ACC112 (cell line): ENCODE measurements around the gene TPD52L1.

Source experiments
- H2AFZ ChIP-seq: fragments of 200-600 bp; sonication (generic); one replicate; pipeline ENCODE4 v1.6.0; 2017; ENCODE audit warnings: antibody characterized with exemption, low read length; ENCODE audit not compliant: unreplicated experiment
- H3K27ac ChIP-seq: fragments of 200-600 bp; sonication (generic); 2 replicates; pipeline ENCODE4 v1.5.1; 2014; ENCODE audit warnings: low read depth, mild to moderate bottlenecking, antibody characterized with exemption, low read length, moderate library complexity
- H3K27me3 ChIP-seq: fragments of 200-600 bp; sonication (generic); 2 replicates; pipeline ENCODE4 v1.6.1; 2014; ENCODE audit warnings: mild to moderate bottlenecking, antibody characterized with exemption, low read length, moderate library complexity, mixed read lengths; ENCODE audit not compliant: insufficient read depth
- H3K36me3 ChIP-seq: fragments of 200-600 bp; sonication (generic); 2 replicates; pipeline ENCODE4 v1.6.1; 2016; ENCODE audit warnings: mild to moderate bottlenecking, antibody characterized with exemption, low read length, moderate library complexity, mixed read lengths; ENCODE audit not compliant: insufficient read depth
- H3K4me1 ChIP-seq: fragments of 200-600 bp; sonication (generic); one replicate; pipeline ENCODE4 v1.6.1; 2016; ENCODE audit warnings: low read length, mixed read lengths; ENCODE audit not compliant: insufficient read depth, unreplicated experiment, control insufficient read depth
- H3K4me3 ChIP-seq: fragments of 200-600 bp; sonication (generic); 2 replicates; pipeline ENCODE4 v1.5.1; 2014; ENCODE audit warnings: mild to moderate bottlenecking, low read depth, low read length
- H3K79me2 ChIP-seq: fragments of 200-600 bp; sonication (generic); one replicate; pipeline ENCODE4 v1.6.0; 2016; ENCODE audit warnings: low read length; ENCODE audit not compliant: control insufficient read depth, unreplicated experiment, insufficient read depth

The TPD52L1 gene

DNA sequence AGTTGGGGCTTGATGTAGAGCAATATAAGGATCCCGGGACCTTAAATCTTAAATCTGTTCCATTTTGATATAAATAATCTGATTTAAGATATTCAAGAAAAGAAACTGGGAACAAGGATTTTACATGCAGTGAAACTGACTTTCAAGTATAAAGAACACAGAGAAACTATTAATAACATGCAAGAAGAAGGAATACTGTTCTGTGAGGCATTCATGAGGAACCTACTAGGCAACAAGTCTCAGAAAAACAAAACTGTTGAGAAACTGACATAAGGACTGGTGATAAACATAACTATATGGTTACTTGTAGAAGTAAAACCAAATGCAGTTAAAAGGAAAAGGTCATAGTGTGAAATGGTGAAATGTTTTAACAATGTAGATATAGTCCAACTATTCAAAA, 132.4 kb downstream of the TPD52L1 start:
- H3K36me3 ChIP-seq = peaks cover 49% of the 10 kb centered on the region
- H3K4me1 ChIP-seq = no peaks in the 10 kb centered on the region
- H3K27me3 ChIP-seq = no peaks in the 10 kb centered on the region
- no peak overlapping the region for H3K4me3 ChIP-seq
- H3K27ac ChIP-seq = no peak overlapping the region
- H2AFZ ChIP-seq = no peak overlapping the region
- H3K79me2 ChIP-seq = peaks cover 2% of the 10 kb centered on the region

DNA sequence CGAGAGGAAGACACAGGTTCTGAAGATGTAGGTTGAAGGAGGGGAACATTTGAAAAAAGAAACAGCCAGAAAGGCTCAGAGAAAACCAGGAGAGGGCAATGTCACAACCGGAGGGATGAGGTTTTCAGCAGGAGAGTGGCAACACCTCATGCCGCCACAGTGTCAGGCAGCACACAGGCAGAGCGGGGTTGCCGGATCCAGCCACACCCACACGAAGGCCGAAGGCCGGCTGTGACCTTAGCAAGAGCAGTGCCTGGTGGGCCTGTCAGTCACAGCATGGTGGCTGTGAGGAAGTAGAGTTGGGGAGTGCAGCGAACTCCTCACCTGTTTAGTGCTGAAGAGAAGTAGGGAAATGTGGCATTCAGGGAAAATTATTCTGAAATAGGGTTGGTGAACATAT, 134.1 kb downstream of the TPD52L1 start:
- Histone ChIP-seq H2AFZ (no peak overlapping the region), H3K27ac (no peak overlapping the region), H3K36me3 (peaks cover 46% of the 10 kb centered on the region), H3K4me3 (no peak overlapping the region), H3K4me1 (no peaks in the 10 kb centered on the region), H3K79me2 (peaks cover 2% of the 10 kb centered on the region), H3K27me3 (no peaks in the 10 kb centered on the region)

DNA sequence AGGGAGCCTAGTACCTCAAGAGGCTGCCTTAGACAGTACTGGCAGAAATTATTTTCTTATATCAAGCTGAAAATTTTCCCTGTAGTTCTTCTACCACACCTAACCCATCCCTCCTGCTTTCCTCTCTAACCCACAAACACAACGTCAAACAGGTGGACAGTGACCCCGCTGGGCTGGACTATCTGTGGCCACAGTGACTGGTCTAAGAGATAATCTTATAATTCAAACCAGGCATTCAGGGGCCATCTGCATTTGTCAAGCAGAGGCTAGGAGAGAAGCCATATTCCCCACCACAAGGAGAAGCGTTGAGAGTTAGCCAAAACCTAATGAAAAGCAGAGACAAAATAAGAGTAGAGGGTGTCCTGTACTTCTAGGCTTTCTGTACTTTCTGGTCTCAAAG, 140.0 kb downstream of the TPD52L1 start:
- peaks cover 53% of the 10 kb centered on the region for H3K36me3 ChIP-seq

DNA sequence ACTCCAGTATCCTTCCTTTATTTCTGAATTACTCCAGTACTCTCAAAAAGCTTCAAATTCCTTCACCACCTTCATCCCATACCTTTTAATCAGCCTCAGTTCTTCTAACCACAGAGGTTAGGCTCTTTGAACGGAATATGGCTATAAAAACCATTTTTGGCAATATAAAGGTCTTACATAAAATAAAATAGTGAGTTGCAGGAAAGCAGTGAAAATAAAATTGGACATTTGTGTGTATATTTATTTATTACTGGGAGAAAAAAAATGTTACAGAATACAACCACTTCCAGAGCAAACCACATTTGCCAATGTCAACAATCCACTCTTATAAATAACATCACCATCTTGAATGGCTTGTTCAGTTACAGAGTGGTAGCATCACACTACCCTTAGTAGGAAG, 140.5 kb downstream of the TPD52L1 start:
- peaks cover 54% of the 10 kb centered on the region for H3K36me3 ChIP-seq
- H3K79me2 ChIP-seq = peaks cover 2% of the 10 kb centered on the region
- H3K27ac ChIP-seq = no peak overlapping the region
- H3K27me3 ChIP-seq = no peaks in the 10 kb centered on the region
- H2AFZ ChIP-seq = no peak overlapping the region
- no peak overlapping the region for H3K4me3 ChIP-seq
- H3K4me1 ChIP-seq = no peaks in the 10 kb centered on the region

More for the DNA sequence above, 140.0 kb downstream of the TPD52L1 start:
- Histone ChIP-seq H3K27me3 (no peaks in the 10 kb centered on the region), H3K79me2 (peaks cover 2% of the 10 kb centered on the region), H3K27ac (no peak overlapping the region), H2AFZ (no peak overlapping the region), H3K4me3 (no peak overlapping the region), H3K4me1 (no peaks in the 10 kb centered on the region)

DNA sequence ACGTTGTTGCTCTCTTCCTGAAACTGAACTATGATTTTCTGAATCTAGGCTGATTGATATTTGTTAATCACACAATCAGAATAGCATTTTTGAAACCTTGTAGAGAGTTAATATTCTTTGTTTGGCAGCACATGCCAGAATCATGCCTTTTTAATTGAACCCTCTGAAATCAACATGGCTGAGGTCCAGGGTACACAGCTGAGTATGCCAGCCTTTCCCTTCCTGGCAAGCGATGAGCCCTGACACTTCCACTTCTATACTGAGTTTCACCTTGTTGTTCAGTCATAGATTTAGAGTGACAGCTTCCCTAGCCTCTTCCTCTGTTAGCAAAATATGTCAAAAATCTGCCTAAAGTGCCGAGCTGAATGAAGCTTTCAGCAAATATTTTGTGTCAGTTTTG, 141.4 kb downstream of the TPD52L1 start:
- Histone ChIP-seq H2AFZ (no peak overlapping the region), H3K79me2 (peaks cover 8% of the 10 kb centered on the region), H3K4me3 (no peak overlapping the region), H3K27me3 (no peaks in the 10 kb centered on the region), H3K4me1 (peaks cover 5% of the 10 kb centered on the region), H3K27ac (no peak overlapping the region), H3K36me3 (peaks cover 52% of the 10 kb centered on the region)

DNA sequence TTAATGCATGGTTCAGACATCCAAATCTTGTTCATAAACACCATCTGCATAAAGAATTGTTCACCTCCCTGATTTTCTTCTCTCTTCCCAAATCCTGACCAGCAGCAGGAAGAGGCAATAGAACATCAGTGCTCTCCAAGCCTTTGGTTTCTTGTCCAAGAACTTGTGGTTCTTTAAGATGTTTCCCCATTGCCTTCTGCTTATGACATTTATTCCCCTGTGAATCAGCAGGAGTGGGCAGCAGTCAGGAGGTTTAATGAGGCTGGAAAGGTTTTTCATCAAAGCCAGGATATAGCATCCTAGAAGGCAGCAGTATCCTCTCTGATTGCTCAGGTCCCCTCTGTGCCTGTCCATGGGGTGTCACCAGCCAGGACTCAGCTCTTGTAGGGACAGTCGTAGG, 142.9 kb downstream of the TPD52L1 start:
- H3K4me3 ChIP-seq = no peak overlapping the region
- H3K79me2 ChIP-seq = peaks cover 13% of the 10 kb centered on the region
- no peak overlapping the region for H2AFZ ChIP-seq
- H3K27ac ChIP-seq = no peak overlapping the region
- H3K27me3 ChIP-seq = no peaks in the 10 kb centered on the region
- peaks cover 13% of the 10 kb centered on the region for H3K4me1 ChIP-seq
- peaks cover 45% of the 10 kb centered on the region for H3K36me3 ChIP-seq

DNA sequence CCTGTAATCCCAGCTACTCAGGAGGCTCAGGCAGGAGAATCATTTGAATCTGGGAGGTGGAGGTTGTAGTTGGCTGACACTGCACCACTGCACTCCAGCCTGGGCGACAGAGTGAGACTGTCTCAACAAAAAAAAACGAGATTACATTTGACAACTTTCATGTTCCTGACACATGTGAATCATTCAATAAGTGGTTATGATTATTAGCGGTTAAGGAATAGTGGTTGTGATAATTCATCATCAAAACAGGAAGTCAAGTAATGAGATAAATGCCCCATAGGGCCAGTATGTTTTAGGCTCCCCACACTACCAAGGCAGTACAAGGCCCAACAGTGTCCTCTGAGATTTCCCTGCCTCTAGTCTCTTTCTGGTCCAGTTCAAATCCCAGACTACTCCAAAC, 145.7 kb downstream of the TPD52L1 start:
- Histone ChIP-seq H3K27ac (no peak overlapping the region), H3K36me3 (peaks cover 41% of the 10 kb centered on the region), H3K4me1 (peaks cover 13% of the 10 kb centered on the region), H2AFZ (no peak overlapping the region), H3K79me2 (peaks cover 13% of the 10 kb centered on the region), H3K27me3 (no peaks in the 10 kb centered on the region), H3K4me3 (no peak overlapping the region)

DNA sequence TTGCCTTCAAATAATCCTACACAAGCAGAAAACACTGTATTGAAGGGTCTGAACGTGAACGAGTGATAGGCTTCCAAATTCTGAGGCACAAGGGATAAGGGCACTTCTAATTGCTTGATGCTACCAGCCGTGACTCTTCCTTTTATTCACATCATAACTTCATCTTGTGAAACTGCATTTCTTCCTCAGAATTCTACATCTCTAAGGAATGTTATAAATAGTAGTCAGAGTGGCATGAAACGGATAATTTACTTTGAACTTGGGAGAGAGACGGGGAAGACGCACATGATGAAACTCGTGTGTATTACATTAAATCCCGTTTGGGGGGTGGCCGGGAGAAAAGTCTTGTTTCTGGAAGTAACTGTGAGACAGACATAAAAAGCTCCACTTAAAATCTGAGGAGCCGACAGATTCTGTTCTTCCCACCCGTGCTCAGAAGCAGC, 147.4 kb downstream of the TPD52L1 start:
- Histone ChIP-seq H3K4me3 (peak overlapping the region; percentile 75), H3K36me3 (peaks cover 26% of the 10 kb centered on the region), H2AFZ (peak overlapping the region; percentile 68), H3K27me3 (peaks cover 7% of the 10 kb centered on the region), H3K4me1 (peaks cover 13% of the 10 kb centered on the region), H3K79me2 (peaks cover 13% of the 10 kb centered on the region), H3K27ac (0 out of 2 replicates have a peak overlapping the region, but pooled peaks have one; percentile 21)

DNA sequence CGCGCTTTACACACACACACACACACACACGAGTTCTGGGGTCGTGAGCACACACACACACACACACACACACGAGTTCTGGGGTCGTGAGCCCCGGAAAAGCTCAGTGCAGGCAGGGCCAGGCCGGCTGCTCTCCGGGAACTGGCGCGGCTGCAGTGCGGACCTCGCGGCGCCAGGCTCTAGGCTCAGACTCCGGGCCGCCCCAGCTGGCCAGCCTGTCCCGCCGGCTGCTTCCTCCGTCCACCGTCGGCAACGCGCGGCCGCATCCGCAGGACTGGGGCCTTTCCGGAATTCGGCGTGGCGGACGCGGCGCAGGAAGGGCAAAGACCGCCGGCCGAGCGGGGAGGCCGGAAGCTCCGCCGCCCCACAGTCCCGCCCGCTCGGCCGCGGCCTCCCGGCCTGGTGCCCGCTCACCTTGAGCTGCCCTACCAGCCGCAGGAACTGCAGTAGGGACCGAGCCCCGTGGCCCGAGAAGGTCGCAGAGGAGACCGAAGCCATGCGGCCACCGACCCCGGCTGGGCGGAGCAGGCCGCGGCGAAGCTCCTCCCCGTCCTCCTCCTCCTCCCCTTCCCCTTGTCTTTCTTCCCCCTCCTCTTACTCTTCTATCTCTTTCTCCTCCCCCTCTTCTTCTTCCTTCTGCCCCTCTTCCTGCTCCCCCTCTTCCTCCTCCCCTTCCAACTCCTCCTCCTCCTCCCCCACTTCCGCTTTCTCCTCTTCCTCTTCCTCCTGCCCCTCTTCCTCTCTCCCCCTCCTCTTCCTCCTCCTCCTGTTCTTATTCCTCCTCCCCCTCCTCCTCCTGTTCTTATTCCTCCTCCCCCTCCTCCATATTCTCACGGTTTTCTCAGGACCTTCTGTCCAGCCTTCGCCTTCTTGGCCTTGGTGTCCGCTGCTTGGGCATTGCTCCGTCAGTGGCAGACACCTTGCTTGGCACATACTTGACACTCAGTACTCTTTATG, 148.1 kb downstream of the TPD52L1 start, which contains the start of gene HDDC2:
HDDC2 (minus strand) TSS at position 533 of the 957 bp plus-strand sequence; CDS start at position 498, 35 bp downstream.
- peaks cover 22% of the 10 kb centered on the region for H3K36me3 ChIP-seq
- H3K27ac ChIP-seq = peak within 1 kb of the TSS; percentile 21; the same call in 1 of the 2 replicates
- H3K4me1 ChIP-seq = peaks cover 13% of the 10 kb centered on the region
- H3K79me2 ChIP-seq = peaks cover 13% of the 10 kb centered on the region
- peaks cover 7% of the 10 kb centered on the region for H3K27me3 ChIP-seq
- H3K4me3 ChIP-seq = peak within 1 kb of the TSS; percentile 75
- peak within 1 kb of the TSS; percentile 68 for H2AFZ ChIP-seq

DNA sequence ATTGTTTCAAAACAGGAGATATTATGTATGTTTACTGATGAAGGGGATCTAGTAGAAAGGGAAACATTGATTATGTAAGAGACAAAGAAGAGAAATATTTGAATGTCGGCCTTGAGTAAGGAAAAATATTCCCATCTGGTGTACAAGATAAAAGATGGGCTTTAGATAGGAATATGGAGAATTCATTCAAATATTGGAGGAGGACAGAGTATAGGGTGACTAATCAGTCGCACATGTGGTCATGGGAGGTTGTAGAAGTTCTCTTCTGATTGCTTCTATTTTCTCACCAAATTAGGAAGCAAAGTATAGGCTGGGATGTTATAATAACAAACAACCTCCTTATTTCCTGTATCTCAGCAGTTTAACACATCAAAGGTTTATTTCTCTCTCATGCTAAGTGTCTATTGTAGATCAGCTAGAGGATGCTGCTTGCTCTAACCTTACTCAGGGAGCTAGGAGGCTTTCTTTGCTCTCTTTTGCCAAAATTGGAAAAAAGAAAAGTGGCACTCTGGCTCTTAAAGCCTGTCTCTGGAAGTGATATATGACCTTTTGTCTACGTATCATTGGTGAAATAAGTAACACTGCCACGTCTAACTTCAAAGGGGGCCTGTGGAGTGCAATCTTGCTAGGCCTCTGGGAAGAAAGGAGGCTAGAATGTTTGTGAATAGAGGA, 149.4 kb downstream of the TPD52L1 start:
- Histone ChIP-seq H3K79me2 (peaks cover 13% of the 10 kb centered on the region), H3K27ac (no peak overlapping the region), H3K4me1 (peaks cover 18% of the 10 kb centered on the region), H2AFZ (no peak overlapping the region), H3K4me3 (no peak overlapping the region), H3K27me3 (peaks cover 10% of the 10 kb centered on the region), H3K36me3 (peaks cover 12% of the 10 kb centered on the region)
